A204.1 (cell line): ENCODE measurements around the gene SKI.
"Not testable (repeated sequence)": the region's sequence is repeated elsewhere in the genome, so short reads cannot be mapped to it uniquely, and the experiment has no call there.

ENCODE experiments used
- FAIRE-seq: peaks from 2 replicates; lab custom pipeline; 2012; peaks lifted over from hg19 to GRCh38; lab: Jason Lieb, UNC

Gene SKI

GRCh38 chr1:2247045-2247394 lies 18.9 kb downstream of the SKI start:
- FAIRE-seq = not testable (repeated sequence)

- FAIRE-seq = no peak
Measured at GRCh38 chr1:2247760-2248126, 19.6 kb downstream of the SKI start.

- FAIRE-seq = no peak
Measured at GRCh38 chr1:2248127-2248826, 20.2 kb downstream of the SKI start.

GRCh38 chr1:2248854-2249558 lies 20.9 kb downstream of the SKI start:
- FAIRE-seq = no peak

GRCh38 chr1:2249559-2249906 lies 21.4 kb downstream of the SKI start:
- FAIRE-seq = no peak

GRCh38 chr1:2250721-2251281 lies 22.7 kb downstream of the SKI start:
- no peak for FAIRE-seq

GRCh38 chr1:2251363-2251762 lies 23.2 kb downstream of the SKI start:
- FAIRE-seq = no peak

GRCh38 chr1:2251786-2252185 lies 23.7 kb downstream of the SKI start:
- no peak for FAIRE-seq

GRCh38 chr1:2252423-2252822 lies 24.3 kb downstream of the SKI start:
- no peak for FAIRE-seq

GRCh38 chr1:2253036-2253796 lies 25.1 kb downstream of the SKI start:
- FAIRE-seq = no peak

- no peak for FAIRE-seq
Measured at GRCh38 chr1:2253797-2254480, 25.8 kb downstream of the SKI start.

- no peak for FAIRE-seq
Measured at GRCh38 chr1:2255047-2255419, 26.9 kb downstream of the SKI start.

GRCh38 chr1:2255420-2256369 lies 27.6 kb downstream of the SKI start:
- no peak for FAIRE-seq

- no peak for FAIRE-seq
Measured at GRCh38 chr1:2256435-2257244, 28.5 kb downstream of the SKI start.

GRCh38 chr1:2257245-2257627 lies 29.1 kb downstream of the SKI start:
- FAIRE-seq = no peak

- no peak for FAIRE-seq
Measured at GRCh38 chr1:2258122-2258681, 30.1 kb downstream of the SKI start.

- no peak for FAIRE-seq
Measured at GRCh38 chr1:2258996-2259395, 30.9 kb downstream of the SKI start.

- no peak for FAIRE-seq
Measured at GRCh38 chr1:2259668-2260402, 31.7 kb downstream of the SKI start.

GRCh38 chr1:2260470-2260869 lies 32.4 kb downstream of the SKI start:
- not testable (repeated sequence) for FAIRE-seq

- FAIRE-seq = no peak
Measured at GRCh38 chr1:2260917-2261316, 32.8 kb downstream of the SKI start.
